Tibial nerve (tissue), 3 donors: ENCODE measurements around the gene EML6.

Experiments used
- POLR2A ChIP-seq, 2 donors: fragments of 450-650 bp; IDR thresholded peaks; one replicate each; pipeline ENCODE4 v1.6.1; 2017; ENCODE audit warnings: antibody characterized with exemption in 2 of 2, mild to moderate bottlenecking in 2 of 2, moderate library complexity in 2 of 2
- TF ChIP-seq, protein P1 (sequence below), 5 experiments: fragments of 200-600 bp in 3 of 5; fragments of 450-650 bp in 2 of 5; sonication (generic) in 3 of 5; IDR thresholded peaks; one replicate each; pipeline ENCODE4 v1.5.1; 2016 to 2019; ENCODE audit warnings: antibody characterized with exemption in 5 of 5, mild to moderate bottlenecking in 3 of 5, moderate library complexity in 2 of 5

DNA sequence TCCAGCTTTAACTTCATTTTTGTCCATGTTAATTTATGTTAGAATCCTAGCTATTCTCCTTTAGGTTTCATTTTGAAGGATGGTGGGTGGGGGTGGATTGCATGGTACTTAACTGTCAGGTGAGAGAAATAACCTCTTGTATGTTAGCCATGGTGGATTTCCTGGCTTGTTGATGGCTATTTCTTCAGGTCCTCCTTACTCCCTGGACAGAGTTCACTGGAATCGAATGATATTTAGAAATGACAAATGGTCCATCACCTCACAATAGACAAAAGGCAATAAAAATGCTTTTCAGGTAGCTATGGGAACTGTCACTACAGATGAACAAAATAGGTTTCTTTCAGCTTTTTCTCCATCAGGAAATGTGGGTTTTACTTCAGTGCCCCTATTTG is 91.7 kb downstream of the EML6 start:
- TF ChIP-seq, protein P1, sequence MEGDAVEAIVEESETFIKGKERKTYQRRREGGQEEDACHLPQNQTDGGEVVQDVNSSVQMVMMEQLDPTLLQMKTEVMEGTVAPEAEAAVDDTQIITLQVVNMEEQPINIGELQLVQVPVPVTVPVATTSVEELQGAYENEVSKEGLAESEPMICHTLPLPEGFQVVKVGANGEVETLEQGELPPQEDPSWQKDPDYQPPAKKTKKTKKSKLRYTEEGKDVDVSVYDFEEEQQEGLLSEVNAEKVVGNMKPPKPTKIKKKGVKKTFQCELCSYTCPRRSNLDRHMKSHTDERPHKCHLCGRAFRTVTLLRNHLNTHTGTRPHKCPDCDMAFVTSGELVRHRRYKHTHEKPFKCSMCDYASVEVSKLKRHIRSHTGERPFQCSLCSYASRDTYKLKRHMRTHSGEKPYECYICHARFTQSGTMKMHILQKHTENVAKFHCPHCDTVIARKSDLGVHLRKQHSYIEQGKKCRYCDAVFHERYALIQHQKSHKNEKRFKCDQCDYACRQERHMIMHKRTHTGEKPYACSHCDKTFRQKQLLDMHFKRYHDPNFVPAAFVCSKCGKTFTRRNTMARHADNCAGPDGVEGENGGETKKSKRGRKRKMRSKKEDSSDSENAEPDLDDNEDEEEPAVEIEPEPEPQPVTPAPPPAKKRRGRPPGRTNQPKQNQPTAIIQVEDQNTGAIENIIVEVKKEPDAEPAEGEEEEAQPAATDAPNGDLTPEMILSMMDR (IDR thresholded peaks at IDR 0.05): no peak
- no peak for TF ChIP-seq POLR2A (IDR thresholded peaks at IDR 0.05)
